Ovary (tissue), 9 donors: ENCODE measurements around the gene OR2H2. TPM values are rescaled to one million over a fixed set of nuclear protein-coding genes. Genes with fewer than 3 reads are reported as not detected.

Experiments used
- DNase-seq, 5 donors: peaks; one replicate each; pipeline ENCODE4 v3.0.0-alpha.2; 2019 to 2020
- H3K27ac ChIP-seq, 2 donors: fragments of 200-600 bp; one replicate each; pipeline versions ENCODE4 v1.5.1 to v1.8.0; 2019 to 2022
- H3K27me3 ChIP-seq: fragments of 200-600 bp; one replicate; pipeline ENCODE4 v1.8.0; 2022
- H3K36me3 ChIP-seq: fragments of 200-600 bp; sonication (generic); one replicate; pipeline ENCODE4 v1.5.1; 2019
- H3K4me1 ChIP-seq: one replicate; pipeline ENCODE4 v1.8.1; 2013; ENCODE audit warnings: mild to moderate bottlenecking, moderate library complexity; ENCODE audit not compliant: insufficient read depth
- H3K4me3 ChIP-seq: fragments of 200-600 bp; sonication (generic); one replicate; pipeline ENCODE4 v1.5.1; 2017
- H3K9me3 ChIP-seq, 2 donors: fragments of 200-600 bp in 1 of 2; sonication (generic) in 1 of 2; one replicate each; pipeline versions ENCODE4 v1.5.1 to v1.8.1; 2013 to 2019; ENCODE audit warnings: mild to moderate bottlenecking in 1 of 2, moderate library complexity in 1 of 2
- EP300 ChIP-seq: sonication (generic); formaldehyde crosslinking; IDR thresholded peaks from one replicate; pipeline ENCODE4 v1.6.1; 2017; ENCODE audit warnings: antibody characterized with exemption
- POLR2A ChIP-seq: fragments of 450-650 bp; IDR thresholded peaks from one replicate; pipeline ENCODE4 v1.6.1; 2017; ENCODE audit warnings: antibody characterized with exemption, mild to moderate bottlenecking, moderate library complexity
- WGBS, 3 donors: extraction: QIAGEN DNeasy Blood & Tissue Kit in 1 of 3; methylation state at CpG; one replicate each; pipeline versions ENCODE4 v1.1.5 to v1.1.7; 2013 to 2017; 5-methylcytosine and 5-hydroxymethylcytosine counted together
- intact Hi-C, 4 donors: fragments of 100-400 bp; cut with DNase I; formaldehyde crosslinking; loops; one replicate each; pipeline versions ENCODE4 v1.11.0 to v1.15.1; 2022 to 2023
- polyA plus RNA-seq, 2 donors: library from polyadenylated mRNA; stranded (reverse); fragments of 200-250 nt in 1 of 2; fragments of 350-450 nt in 1 of 2; fragmentation: Illumina TruSeq in 1 of 2; extraction: RNeasy Lipid Tissue Mini Kit (QIAGEN cat#74804) in 1 of 2; gene quantifications; one replicate each; pipeline ENCODE4 v1.2.3, GENCODE V29; 2013 to 2014
- small RNA-seq: library from RNA; depleted of rRNA; stranded (forward); fragments of <200 nt; gene quantifications from one replicate; pipeline ENCODE3, GENCODE V24; 2016
- total RNA-seq, 7 donors: library from RNA; depleted of rRNA in 2 of 7; stranded (reverse); fragments of >200 nt in 2 of 7; fragmentation: NEBNext Ultra II Directional in 3 of 7; extraction: Animal tissue kit (Norgen Biotek cat#: 25700) in 3 of 7; gene quantifications; one replicate each; pipeline versions ENCODE4 v1.1.0 to v1.2.4, GENCODE V29; 2016 to 2023
- TF ChIP-seq, protein P1 (sequence below), 3 donors: fragments of 450-650 bp in 2 of 3; fragments of 200-600 bp in 1 of 3; IDR thresholded peaks; one replicate each; pipeline versions ENCODE4 v1.5.1 to v1.8.0; 2016 to 2022; ENCODE audit warnings: antibody characterized with exemption in 3 of 3, mild to moderate bottlenecking in 1 of 3
- donor health status: DM: no; HTN: no; CAD: no; lungs with moderate emphysema.
- donor health status: DM: no; HTN: no; CAD: no.
- donor health status: Bipolar disorder and iron deficiency.
- donor health status: DM: yes; HTN: yes; CAD: no.
- donor health status: DM: no; HTN: no; CAD: no.
- donor health status: DM: yes; HTN: yes; CAD: no.

The OR2H2 gene
- total and polyA plus RNA-seq, 9 donors = not detected

DNA sequence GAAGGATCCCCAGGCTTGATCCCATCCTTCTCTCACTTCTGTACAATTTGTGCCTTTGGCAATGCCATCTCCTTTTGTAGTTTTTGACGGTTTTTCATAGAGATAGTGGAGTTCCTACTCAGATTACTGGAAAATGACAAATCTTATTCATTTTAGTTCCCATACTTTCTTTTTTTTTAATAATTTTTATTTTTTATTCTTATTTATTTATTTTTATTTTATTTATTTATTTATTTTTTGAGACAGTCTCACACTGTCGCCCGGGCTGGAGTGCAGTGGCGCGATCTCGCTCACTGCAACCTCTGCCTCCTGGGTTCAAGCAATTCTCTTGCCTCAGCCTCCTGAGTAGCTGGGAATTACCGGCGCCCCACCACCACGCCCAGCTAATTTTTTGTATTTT is 52.3 kb downstream of the OR2H2 start:
- no peak for DNase-seq
- Histone ChIP-seq H3K4me1 (no peaks in the 10 kb centered on the region), H3K4me3 (no peak overlapping the region), H3K27ac (no peak overlapping the region), H3K36me3 (no peaks in the 10 kb centered on the region), H3K27me3 (no peaks in the 10 kb centered on the region), H3K9me3 (no peaks in the 10 kb centered on the region)
- WGBS, 3 donors = 85 to 94% (median 88%) methylated on average over 9 of the region's 9 CpGs
- intact Hi-C loops = no loop called here
- TF ChIP-seq POLR2A (no peak), EP300 (no peak)
- TF ChIP-seq, protein P1, sequence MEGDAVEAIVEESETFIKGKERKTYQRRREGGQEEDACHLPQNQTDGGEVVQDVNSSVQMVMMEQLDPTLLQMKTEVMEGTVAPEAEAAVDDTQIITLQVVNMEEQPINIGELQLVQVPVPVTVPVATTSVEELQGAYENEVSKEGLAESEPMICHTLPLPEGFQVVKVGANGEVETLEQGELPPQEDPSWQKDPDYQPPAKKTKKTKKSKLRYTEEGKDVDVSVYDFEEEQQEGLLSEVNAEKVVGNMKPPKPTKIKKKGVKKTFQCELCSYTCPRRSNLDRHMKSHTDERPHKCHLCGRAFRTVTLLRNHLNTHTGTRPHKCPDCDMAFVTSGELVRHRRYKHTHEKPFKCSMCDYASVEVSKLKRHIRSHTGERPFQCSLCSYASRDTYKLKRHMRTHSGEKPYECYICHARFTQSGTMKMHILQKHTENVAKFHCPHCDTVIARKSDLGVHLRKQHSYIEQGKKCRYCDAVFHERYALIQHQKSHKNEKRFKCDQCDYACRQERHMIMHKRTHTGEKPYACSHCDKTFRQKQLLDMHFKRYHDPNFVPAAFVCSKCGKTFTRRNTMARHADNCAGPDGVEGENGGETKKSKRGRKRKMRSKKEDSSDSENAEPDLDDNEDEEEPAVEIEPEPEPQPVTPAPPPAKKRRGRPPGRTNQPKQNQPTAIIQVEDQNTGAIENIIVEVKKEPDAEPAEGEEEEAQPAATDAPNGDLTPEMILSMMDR (IDR thresholded peaks at IDR 0.05) = no peak

Small RNAs within 50 kb of the gene (small RNA-seq; reads per million reads assigned to genes)
- gene SNORD32B (not detected), gene SUMO2P1 (not detected), gene TMEM183AP1 (not detected)

Other genes with a start within 250 kb of the OR2H2 start
- not detected for gene OR5V1, start 216.3 kb upstream of the OR2H2 start, total RNA-seq
- gene OR5V1, start 216.3 kb upstream of the OR2H2 start, polyA plus RNA-seq = not detected
- gene OR12D3, start 209.8 kb upstream of the OR2H2 start, total RNA-seq = not detected
- gene OR12D3, start 209.8 kb upstream of the OR2H2 start, polyA plus RNA-seq = not detected
- gene OR12D2, start 189.5 kb upstream of the OR2H2 start, total RNA-seq = under 1 TPM in 1 of 7 donors, not detected in 6; 0.24 TPM
- not detected for gene OR12D2, start 189.5 kb upstream of the OR2H2 start, polyA plus RNA-seq
- not detected for gene OR12D1, start 170.2 kb upstream of the OR2H2 start, total RNA-seq
- not detected for gene OR12D1, start 170.2 kb upstream of the OR2H2 start, polyA plus RNA-seq
- not detected for gene OR10C1, start 145.8 kb upstream of the OR2H2 start, total RNA-seq
- gene OR10C1, start 145.8 kb upstream of the OR2H2 start, polyA plus RNA-seq = not detected
- gene OR11A1, start 128.1 kb upstream of the OR2H2 start, total RNA-seq = not detected
- gene OR11A1, start 128.1 kb upstream of the OR2H2 start, polyA plus RNA-seq = not detected
- not detected for gene OR2H1, start 128.0 kb upstream of the OR2H2 start, total RNA-seq
- not detected for gene OR2H1, start 128.0 kb upstream of the OR2H2 start, polyA plus RNA-seq
- gene MAS1L, start 97.2 kb upstream of the OR2H2 start, total RNA-seq = not detected
- under 1 TPM in 1 of 2 donors, not detected in 1; 0.15 TPM for gene MAS1L, start 97.2 kb upstream of the OR2H2 start, polyA plus RNA-seq
- under 1 TPM in 6 of 7 donors, not detected in 1; 0.22 to 0.60 (median 0.34) TPM for gene UBD, start 25.4 kb upstream of the OR2H2 start, total RNA-seq
- 1 to 10 TPM in 1 of 2 donors, not detected in 1; 4.2 TPM for gene UBD, start 25.4 kb upstream of the OR2H2 start, polyA plus RNA-seq
- 10 to 100 TPM; 23.0 to 80.0 (median 58.0) TPM for gene GABBR1, start 48.1 kb downstream of the OR2H2 start, total RNA-seq
- gene GABBR1, start 48.1 kb downstream of the OR2H2 start, polyA plus RNA-seq = 10 to 100 TPM; 41.3 to 48.5 TPM
- under 1 TPM in 1 of 7 donors, not detected in 6; 0.13 TPM for gene MOG, start 72.0 kb downstream of the OR2H2 start, total RNA-seq
- under 1 TPM in 1 of 2 donors, not detected in 1; 0.05 TPM for gene MOG, start 72.0 kb downstream of the OR2H2 start, polyA plus RNA-seq
- under 1 TPM in 2 of 7 donors, not detected in 5; 0.24 to 0.25 TPM for gene ZFP57, start 96.0 kb downstream of the OR2H2 start, total RNA-seq
- gene ZFP57, start 96.0 kb downstream of the OR2H2 start, polyA plus RNA-seq = under 1 TPM in 1 of 2 donors, not detected in 1; 0.13 TPM
- 10 to 100 TPM; 16.3 to 43.4 (median 29.6) TPM for gene HLA-F, start 138.3 kb downstream of the OR2H2 start, total RNA-seq
- gene HLA-F, start 138.3 kb downstream of the OR2H2 start, polyA plus RNA-seq = 10 to 100 TPM; 16.8 to 61.6 TPM
- 1 to 10 TPM in 1 of 7 donors, under 1 TPM in 3, not detected in 3; 0.23 to 1.1 (median 0.43) TPM for gene HLA-G, start 242.7 kb downstream of the OR2H2 start, total RNA-seq
- gene HLA-G, start 242.7 kb downstream of the OR2H2 start, polyA plus RNA-seq = under 1 TPM; 0.06 to 0.23 TPM